Hepatocyte (in vitro differentiated cells): ENCODE measurements around the gene SRXN1. TPM values are rescaled to one million over a fixed set of nuclear protein-coding genes. Genes with fewer than 3 reads are reported as not detected.

ENCODE experiments used
- DNase-seq: peaks from one replicate; pipeline ENCODE4 v3.0.0-alpha.2; 2016; ENCODE audit warnings: low spot score
- H2AFZ ChIP-seq: fragments of 200-600 bp; sonication (generic); 2 replicates; pipeline ENCODE4 v1.6.0; 2016; ENCODE audit warnings: antibody characterized with exemption, mild to moderate bottlenecking
- H3K27ac ChIP-seq: fragments of 200-600 bp; sonication (generic); 2 replicates; pipeline ENCODE4 v1.5.1; 2016; ENCODE audit warnings: mild to moderate bottlenecking
- H3K27me3 ChIP-seq: fragments of 200-600 bp; sonication (generic); 2 replicates; pipeline ENCODE4 v1.6.1; 2016
- H3K36me3 ChIP-seq: fragments of 200-600 bp; sonication (generic); replicated peaks from 2 replicates; pipeline ENCODE4 v1.5.1; 2016; ENCODE audit warnings: low read depth; ENCODE audit not compliant: insufficient read depth
- H3K4me1 ChIP-seq: fragments of 200-600 bp; sonication (generic); 2 replicates; pipeline ENCODE4 v1.5.1; 2016; ENCODE audit warnings: mild to moderate bottlenecking, moderate library complexity; ENCODE audit not compliant: insufficient read depth
- H3K4me2 ChIP-seq: fragments of 200-600 bp; sonication (generic); 2 replicates; pipeline ENCODE4 v1.6.0; 2016
- H3K4me3 ChIP-seq: fragments of 200-600 bp; sonication (generic); 2 replicates; pipeline ENCODE4 v1.5.1; 2016; ENCODE audit warnings: mild to moderate bottlenecking
- H3K79me2 ChIP-seq: fragments of 200-600 bp; sonication (generic); 2 replicates; pipeline ENCODE4 v1.6.0; 2017; ENCODE audit warnings: mild to moderate bottlenecking
- H3K9me2 ChIP-seq: fragments of 200-600 bp; sonication (generic); replicated peaks from 2 replicates; pipeline ENCODE4 v1.6.0; 2017; ENCODE audit warnings: mild to moderate bottlenecking; ENCODE audit not compliant: insufficient read depth
- H3K9me3 ChIP-seq: fragments of 200-600 bp; sonication (generic); 2 replicates; pipeline ENCODE4 v1.5.1; 2016; ENCODE audit warnings: low read depth, mild to moderate bottlenecking
- H4K20me1 ChIP-seq: fragments of 200-600 bp; sonication (generic); 2 replicates; pipeline ENCODE4 v1.6.0; 2016; ENCODE audit warnings: mild to moderate bottlenecking; ENCODE audit not compliant: insufficient read depth, poor library complexity, severe bottlenecking
- EZH2 ChIP-seq: fragments of 200-600 bp; sonication (generic); IDR thresholded peaks from 2 replicates; pipeline ENCODE4 v1.6.1; 2016; ENCODE audit warnings: antibody characterized with exemption, mild to moderate bottlenecking, borderline replicate concordance
- EZH2phosphoT487 ChIP-seq: fragments of 200-600 bp; sonication (generic); IDR thresholded peaks from one replicate; pipeline ENCODE4 v1.6.1; 2018; ENCODE audit warnings: antibody characterized with exemption, mild to moderate bottlenecking, low read depth, moderate library complexity; ENCODE audit not compliant: unreplicated experiment, severe bottlenecking
- WGBS: methylation state at CpG from one replicate; pipeline ENCODE4 v1.1.6; 2016; ENCODE audit warnings: low lambda C conversion rate; ENCODE audit errors: missing lambda C conversion rate; 5-methylcytosine and 5-hydroxymethylcytosine counted together
- polyA plus RNA-seq: library from polyadenylated mRNA; unstranded; fragments of >200 nt; fragmentation: Nextera tagmentation; extraction: Ambion mirVana; gene quantifications from 2 replicates; pipeline ENCODE4 v1.2.1, GENCODE V29; 2016
- total RNA-seq: library from RNA; depleted of rRNA; stranded (reverse); fragments of >200 nt; gene quantifications from 2 replicates; pipeline ENCODE4 v1.2.3, GENCODE V29; 2014
- TF ChIP-seq, protein P1 (sequence below): fragments of 200-600 bp; sonication (generic); IDR thresholded peaks from 2 replicates; pipeline ENCODE4 v1.5.1; 2016; ENCODE audit warnings: antibody characterized with exemption, mild to moderate bottlenecking; ENCODE audit not compliant: poor library complexity

The SRXN1 gene
- total and polyA plus RNA-seq, 2 experiments from 2014 or later: 39.6 to 42.2 TPM

DNA sequence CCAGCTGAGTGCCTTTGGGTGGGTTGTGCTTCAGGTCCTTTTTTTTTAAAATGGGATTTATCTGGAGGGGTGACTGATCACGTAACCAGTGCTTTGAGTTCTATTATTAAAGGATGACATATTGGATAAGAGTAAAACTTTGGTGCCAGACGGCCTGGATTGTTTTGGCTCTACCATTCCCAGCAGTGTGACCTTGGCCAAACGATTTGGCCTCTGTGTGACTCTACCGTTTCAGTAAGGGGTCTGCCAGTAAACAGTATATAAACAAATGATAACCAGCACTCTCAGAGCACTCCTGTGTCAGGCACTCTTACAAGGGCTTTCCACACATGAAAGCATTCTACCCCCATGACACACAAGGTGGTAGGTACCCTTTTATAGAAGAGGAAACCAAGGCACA lies 13.9 kb upstream of the SRXN1 start:
- Histone ChIP-seq H3K4me1 (no peaks in the 10 kb centered on the region), H3K4me3 (no peak overlapping the region), H3K79me2 (no peaks in the 10 kb centered on the region), H4K20me1 (no peaks in the 10 kb centered on the region), H3K9me3 (no peaks in the 10 kb centered on the region), H3K4me2 (no peak overlapping the region), H2AFZ (no peak overlapping the region), H3K36me3 (no peaks in the 10 kb centered on the region), H3K9me2 (no peaks in the 10 kb centered on the region), H3K27ac (no peak overlapping the region), H3K27me3 (peaks cover 32% of the 10 kb centered on the region)
- DNase-seq: no peak
- 54% methylated on average over 4 of the region's 4 CpGs for WGBS
- TF ChIP-seq EZH2phosphoT487 (no peak), EZH2 (no peak)
- TF ChIP-seq, protein P1, sequence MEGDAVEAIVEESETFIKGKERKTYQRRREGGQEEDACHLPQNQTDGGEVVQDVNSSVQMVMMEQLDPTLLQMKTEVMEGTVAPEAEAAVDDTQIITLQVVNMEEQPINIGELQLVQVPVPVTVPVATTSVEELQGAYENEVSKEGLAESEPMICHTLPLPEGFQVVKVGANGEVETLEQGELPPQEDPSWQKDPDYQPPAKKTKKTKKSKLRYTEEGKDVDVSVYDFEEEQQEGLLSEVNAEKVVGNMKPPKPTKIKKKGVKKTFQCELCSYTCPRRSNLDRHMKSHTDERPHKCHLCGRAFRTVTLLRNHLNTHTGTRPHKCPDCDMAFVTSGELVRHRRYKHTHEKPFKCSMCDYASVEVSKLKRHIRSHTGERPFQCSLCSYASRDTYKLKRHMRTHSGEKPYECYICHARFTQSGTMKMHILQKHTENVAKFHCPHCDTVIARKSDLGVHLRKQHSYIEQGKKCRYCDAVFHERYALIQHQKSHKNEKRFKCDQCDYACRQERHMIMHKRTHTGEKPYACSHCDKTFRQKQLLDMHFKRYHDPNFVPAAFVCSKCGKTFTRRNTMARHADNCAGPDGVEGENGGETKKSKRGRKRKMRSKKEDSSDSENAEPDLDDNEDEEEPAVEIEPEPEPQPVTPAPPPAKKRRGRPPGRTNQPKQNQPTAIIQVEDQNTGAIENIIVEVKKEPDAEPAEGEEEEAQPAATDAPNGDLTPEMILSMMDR: no peak

DNA sequence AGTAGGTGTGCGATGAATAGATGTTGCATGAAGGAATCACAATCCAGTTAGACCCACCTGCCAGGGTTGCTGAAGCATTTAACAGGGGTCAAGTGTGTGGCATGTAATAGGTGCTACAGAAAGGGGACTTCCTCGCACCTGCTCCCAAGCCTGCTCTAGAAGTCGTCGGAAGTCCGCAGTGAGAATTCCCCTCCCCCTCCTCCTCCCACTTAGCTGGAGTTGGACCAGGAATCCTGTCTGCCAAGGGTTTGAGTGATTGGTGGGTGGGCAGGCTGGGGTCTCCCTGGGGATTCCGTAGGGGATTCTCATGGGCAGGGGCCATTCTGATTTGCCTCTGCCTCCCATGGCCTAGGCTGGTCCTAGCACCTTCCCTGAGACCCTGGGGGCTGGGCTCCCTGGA lies 12.3 kb upstream of the SRXN1 start:
- TF ChIP-seq EZH2phosphoT487 (no peak), EZH2 (no peak)
- TF ChIP-seq, protein P1: no peak
- Histone ChIP-seq H3K27ac (no peak overlapping the region), H3K4me1 (no peaks in the 10 kb centered on the region), H3K36me3 (no peaks in the 10 kb centered on the region), H3K9me3 (no peaks in the 10 kb centered on the region), H3K79me2 (no peaks in the 10 kb centered on the region), H3K27me3 (peaks cover 48% of the 10 kb centered on the region), H3K9me2 (no peaks in the 10 kb centered on the region), H3K4me2 (no peak overlapping the region), H2AFZ (no peak overlapping the region), H4K20me1 (no peaks in the 10 kb centered on the region), H3K4me3 (no peak overlapping the region)
- DNase-seq: no peak
- WGBS: 47% methylated on average over 6 of the region's 6 CpGs

GRCh38 chr20:664576-664975 lies 11.6 kb upstream of the SRXN1 start:
- Histone ChIP-seq H3K36me3 (no peaks in the 10 kb centered on the region), H3K9me3 (no peaks in the 10 kb centered on the region), H3K27ac (no peak overlapping the region), H3K4me1 (no peaks in the 10 kb centered on the region), H3K9me2 (no peaks in the 10 kb centered on the region), H2AFZ (no peak overlapping the region), H3K4me2 (no peak overlapping the region), H4K20me1 (no peaks in the 10 kb centered on the region), H3K27me3 (peaks cover 51% of the 10 kb centered on the region), H3K4me3 (no peak overlapping the region), H3K79me2 (no peaks in the 10 kb centered on the region)
- WGBS: 86% methylated on average over 13 of the region's 13 CpGs
- no peak for TF ChIP-seq EZH2phosphoT487
- TF ChIP-seq, protein P1: no peak
- no peak for TF ChIP-seq EZH2
- DNase-seq: no peak

GRCh38 chr20:664151-664550 lies 11.2 kb upstream of the SRXN1 start:
- Histone ChIP-seq H3K27me3 (peaks cover 55% of the 10 kb centered on the region), H3K9me2 (no peaks in the 10 kb centered on the region), H3K4me3 (no peak overlapping the region), H3K4me1 (no peaks in the 10 kb centered on the region), H4K20me1 (no peaks in the 10 kb centered on the region), H3K9me3 (no peaks in the 10 kb centered on the region), H3K27ac (no peak overlapping the region), H3K79me2 (no peaks in the 10 kb centered on the region), H2AFZ (no peak overlapping the region), H3K36me3 (no peaks in the 10 kb centered on the region), H3K4me2 (no peak overlapping the region)
- 51% methylated on average over 21 of the region's 60 CpGs for WGBS
- no peak for DNase-seq
- TF ChIP-seq EZH2phosphoT487: no peak
- TF ChIP-seq, protein P1: no peak
- no peak for TF ChIP-seq EZH2
